Retina (tissue), 1 donor: ENCODE results near the gene PARD3.
"Not testable (repeated sequence)": the region's sequence is repeated elsewhere in the genome, so short reads cannot be mapped to it uniquely, and the experiment has no call there.

Experiments used
- DNase-seq: peaks from one replicate; pipeline ENCODE4 v3.0.0-alpha.2; 2016

PARD3 gene

DNA sequence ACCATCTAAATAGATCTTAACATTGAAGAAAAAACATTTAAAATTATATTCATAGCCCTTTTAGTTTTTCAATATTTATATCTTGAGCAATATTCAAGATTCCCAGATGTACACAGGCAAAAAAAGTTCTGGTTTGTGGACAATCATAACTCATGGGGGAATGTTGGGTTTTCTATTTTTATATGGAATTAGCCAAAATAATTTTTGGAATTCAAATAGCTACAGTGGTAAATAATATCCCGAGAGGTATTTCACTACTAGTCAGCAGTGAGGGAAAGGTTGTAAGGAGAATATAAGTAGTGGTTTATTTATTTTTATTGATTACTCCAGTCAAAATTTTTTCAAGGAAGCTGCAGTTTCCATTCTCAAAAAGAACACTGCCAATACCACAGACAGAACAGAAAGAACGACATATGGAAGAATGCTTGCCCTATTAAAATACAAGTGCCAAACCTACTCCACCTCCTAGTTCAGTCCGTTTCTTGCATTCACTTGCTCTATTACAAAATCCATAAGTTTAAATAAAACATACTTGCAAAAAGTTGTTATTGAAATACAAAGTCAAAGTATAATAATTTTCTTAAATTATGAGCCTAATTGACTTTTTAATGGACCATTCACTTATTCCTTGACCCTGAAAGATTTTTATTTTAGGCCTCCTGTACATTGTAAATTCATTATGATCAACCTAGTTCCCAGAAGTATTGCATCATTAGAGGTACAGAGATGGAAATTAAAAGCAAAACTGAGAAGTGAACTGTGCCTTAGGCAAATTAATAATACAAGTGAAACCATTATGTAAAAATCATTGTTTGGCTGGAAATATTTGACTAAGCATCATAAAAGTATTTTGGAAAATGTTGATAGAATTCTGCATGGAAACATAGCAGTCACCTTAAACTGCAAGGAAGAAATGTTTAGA lies 533.2 kb downstream of the PARD3 start:
- no peak for DNase-seq

GRCh38 chr10:34280599-34281374 lies 534.3 kb downstream of the PARD3 start:
- DNase-seq = no peak

GRCh38 chr10:34275626-34276130 lies 539.4 kb downstream of the PARD3 start:
- DNase-seq = no peak

DNA sequence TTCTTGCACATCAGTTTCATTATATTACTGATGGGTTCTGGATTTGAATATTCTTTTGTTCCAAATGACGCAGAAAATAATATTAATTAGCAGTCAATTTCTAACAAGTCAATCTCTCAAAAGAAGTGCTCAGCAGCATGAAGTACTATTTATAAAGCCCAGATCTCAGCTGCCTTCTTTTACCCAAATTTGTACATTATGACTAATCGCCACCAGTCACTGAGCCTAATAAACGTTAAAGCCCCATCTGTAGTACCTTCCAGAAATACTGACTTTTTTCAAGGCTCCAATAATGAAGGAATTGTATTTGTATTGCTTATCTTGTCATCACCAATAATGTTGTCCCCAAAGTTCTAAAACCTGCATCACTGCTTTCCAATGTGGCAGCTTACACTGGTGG lies 540.2 kb downstream of the PARD3 start:
- DNase-seq = no peak

DNA sequence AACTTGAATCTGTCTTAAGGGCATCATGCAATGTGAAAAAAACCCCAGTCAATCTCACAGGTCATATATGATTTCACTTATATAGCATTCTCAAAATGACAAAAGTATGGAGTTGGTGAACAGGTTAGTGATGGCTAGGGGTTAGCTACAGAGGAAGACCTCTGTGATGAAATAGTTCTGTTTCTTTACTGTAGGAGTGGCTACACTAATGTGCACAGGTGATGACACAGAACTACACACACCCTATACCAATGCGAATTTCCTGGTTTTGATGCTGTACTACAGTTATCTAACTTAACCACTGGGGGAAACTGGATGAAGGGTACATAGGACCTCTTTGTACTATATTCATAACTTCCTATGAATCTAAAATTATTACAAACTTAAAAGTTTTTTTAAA lies 541.8 kb downstream of the PARD3 start:
- DNase-seq = no peak

DNA sequence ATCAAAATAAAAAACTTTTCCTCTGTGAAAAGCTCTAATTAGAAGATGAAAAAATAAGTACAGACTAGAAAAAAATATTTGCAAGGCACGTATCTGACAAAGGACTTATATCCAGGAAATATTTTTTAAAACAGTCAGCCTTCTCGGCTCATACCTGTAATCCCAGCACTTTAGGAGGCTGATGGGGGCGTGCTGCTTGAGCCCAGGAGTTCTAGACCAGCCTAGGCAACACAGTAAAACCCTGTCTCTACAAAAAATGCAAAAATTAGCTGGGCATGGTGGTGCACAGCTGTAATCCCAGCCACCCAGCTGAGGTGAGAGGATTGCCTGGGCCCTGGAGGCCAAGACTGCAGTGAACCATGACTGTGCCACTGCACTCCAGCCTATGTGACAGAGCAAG lies 542.8 kb downstream of the PARD3 start:
- no peak for DNase-seq

DNA sequence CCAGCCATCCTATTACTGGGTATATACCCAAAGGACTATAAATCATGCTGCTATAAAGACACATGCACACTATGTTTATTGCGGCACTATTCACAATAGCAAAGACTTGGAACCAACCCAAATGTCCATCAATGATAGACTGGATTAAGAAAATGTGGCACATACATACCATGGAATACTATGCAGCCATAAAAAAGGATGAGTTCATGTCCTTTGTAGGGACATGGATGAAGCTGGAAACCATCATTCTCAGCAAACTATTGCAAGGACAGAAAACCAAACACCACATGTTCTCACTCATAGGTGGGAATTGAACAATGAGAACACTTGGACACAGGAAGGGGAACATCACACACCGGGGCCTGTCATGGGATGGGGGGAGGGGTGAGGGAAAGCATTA lies 546.7 kb downstream of the PARD3 start:
- not testable (repeated sequence) for DNase-seq

GRCh38 chr10:34262985-34263384 lies 552.1 kb downstream of the PARD3 start:
- DNase-seq = no peak

DNA sequence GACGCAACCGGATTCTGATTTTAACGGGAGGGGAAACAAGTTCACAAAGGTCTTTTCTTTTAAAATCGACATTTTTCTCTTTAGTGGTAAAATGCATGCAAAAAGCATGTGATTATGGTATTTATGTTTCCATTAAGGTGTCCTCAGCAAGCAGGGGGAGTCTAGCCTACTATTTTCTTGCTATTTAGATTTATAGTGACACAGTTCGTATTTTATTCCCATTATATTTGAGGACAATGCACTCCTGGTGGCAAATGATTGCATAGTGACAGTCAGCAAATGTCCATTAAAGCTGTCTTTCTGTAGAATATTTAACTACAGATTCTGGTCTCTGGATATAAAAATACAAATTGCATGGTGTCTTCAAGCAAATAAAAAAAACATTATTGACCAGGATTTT lies 554.2 kb downstream of the PARD3 start:
- DNase-seq = no peak

DNA sequence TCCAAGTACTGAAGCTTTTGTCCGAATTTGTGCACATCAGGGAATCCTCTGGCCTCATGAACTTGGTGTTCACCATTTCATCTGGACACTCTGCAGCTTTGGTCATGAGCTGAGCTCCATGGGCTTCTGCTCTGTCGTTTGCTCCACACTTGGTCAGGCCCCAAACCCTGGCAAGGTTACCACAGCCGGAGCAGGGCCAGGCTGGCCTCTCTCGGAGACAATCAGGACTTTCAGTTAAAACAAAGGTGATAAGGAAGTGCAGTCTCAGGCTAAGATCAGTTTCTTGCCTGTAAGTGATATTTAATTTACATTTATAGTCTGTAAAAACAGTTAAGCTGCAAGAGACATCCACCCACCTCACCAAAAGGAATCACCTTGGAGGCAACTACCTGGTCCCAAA lies 558.9 kb downstream of the PARD3 start:
- no peak for DNase-seq

DNA sequence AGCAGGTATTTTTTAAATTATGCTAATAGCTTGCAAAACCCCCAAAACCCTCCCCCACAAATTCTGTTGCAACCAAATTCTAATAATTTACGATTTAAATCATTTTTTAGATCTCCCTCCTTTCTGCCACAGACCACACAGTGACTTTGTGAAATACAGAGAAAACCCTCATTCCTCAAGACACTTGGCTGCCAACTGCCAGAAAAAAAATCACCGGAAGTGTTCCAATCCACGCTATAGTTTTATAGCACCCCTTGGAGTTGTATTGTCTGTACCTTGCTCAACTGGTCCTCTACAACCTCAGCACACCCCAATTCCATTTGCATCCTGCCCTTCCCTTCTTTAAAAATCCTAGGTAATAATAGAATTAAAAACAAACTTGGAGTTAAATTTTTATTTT lies 560.1 kb downstream of the PARD3 start:
- no peak for DNase-seq

GRCh38 chr10:34254596-34254995 lies 560.5 kb downstream of the PARD3 start:
- no peak for DNase-seq

DNA sequence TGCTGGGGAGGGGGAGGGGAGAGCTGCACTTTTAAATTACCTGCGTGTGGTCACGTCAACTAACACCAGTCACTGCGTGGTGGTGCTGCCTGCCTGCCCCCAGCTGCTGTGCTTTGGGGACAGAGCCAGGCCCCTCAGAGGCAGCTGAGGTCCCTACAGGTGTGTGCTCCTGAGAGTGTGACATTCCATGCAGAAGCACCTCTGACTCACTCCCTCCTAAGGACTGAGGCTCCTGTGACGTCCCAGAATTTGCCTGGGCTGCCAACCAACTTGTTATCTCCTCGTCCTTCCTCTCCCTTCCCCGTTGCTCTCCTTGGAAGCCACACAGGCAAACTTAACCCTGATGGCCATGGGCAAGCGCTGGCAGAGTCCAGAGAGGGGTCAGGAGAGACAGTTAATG lies 563.0 kb downstream of the PARD3 start:
- no peak for DNase-seq

- DNase-seq = no peak
Measured at GRCh38 chr10:34251177-34251576, 563.9 kb downstream of the PARD3 start.

- DNase-seq = no peak
Measured at GRCh38 chr10:34250722-34251121, 564.4 kb downstream of the PARD3 start.

DNA sequence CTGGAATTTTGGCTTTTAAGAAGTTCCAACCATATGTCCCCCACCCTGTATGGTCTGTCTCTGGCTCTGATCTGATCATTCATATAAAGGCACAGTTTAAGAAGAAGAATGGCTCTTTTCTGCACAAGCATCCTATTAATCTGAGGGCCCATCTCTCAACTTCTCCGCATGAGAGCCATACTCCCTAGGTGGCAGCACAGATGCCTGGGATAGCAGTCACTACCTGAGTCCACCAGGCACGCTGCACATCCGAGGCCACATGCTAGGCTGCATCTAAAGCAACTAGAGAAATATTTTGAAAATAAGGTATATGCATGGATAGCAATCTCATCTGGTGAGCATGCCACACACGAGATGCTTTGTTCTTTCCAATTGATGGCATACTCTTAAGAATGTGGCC lies 565.5 kb downstream of the PARD3 start:
- no peak for DNase-seq

- DNase-seq = no peak
Measured at GRCh38 chr10:34247560-34247959, 567.5 kb downstream of the PARD3 start.

DNA sequence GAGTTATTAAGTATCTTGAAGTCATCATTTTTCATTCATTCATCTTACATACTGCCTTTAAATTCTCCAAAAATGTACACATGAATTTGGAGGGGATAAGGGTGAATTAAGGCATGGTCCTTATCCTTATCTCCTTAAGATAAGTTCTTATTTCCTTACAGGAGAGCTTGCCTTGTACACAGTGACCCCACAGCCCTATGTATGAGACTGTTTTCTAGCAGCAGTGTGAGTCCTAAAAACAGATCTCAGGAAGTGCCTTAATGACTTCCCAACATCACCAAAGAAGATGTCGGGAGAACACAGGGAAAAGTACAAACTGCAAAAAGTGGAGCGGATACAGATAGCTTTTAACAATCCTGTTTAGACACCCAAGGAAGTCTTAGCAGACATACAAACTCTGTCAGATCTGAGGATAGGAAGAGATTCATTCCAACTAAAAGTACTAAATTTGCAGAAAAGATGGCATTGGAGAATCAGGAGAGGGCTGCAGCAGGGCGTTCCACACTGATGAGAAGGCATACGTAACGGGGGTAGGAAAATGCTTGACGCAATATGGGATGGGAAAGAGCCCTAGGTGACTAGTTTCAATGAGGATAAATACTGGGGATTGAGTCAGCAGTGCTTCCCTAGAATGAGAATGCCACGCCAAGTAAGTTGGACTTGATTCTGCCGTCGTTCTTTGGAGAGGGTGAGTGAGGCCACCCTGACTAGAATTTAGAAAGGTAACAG lies 570.2 kb downstream of the PARD3 start:
- DNase-seq = no peak

DNA sequence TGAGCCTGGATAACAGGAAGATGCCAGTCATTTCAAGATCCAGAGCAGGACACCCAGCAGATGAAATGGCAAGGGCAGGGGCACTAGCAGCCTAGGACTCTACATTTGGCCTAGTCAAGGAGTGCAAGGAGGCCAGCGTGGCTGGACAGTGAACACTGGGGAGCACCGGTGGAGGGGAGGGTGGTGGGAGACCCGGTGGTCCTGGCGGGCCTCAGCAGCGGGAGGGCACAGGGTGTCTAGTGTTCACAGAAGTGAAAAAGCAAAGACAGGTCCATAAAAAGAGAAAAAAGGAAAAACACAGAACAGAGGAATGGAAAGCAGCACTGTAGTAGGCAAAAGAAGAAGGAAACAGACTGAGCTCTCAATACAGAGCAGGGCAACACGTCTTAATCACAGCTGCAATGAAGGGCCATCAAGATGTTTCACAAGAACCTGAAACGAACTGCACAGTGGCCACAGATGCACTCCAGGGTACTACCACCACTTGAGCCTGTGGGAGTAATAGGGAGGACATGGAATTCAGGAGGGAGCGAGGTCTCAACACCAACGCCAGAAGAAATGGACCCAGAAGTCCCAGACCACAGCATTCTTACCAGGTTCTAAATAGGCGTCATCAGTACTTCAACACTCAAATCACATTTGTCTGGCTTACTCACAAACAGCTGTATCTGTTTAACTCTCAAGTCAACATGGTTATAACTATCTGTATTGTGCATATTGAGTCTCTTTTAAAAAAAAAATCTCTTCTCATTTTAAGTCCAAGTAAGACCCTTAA lies 573.7 kb downstream of the PARD3 start:
- DNase-seq = no peak

DNA sequence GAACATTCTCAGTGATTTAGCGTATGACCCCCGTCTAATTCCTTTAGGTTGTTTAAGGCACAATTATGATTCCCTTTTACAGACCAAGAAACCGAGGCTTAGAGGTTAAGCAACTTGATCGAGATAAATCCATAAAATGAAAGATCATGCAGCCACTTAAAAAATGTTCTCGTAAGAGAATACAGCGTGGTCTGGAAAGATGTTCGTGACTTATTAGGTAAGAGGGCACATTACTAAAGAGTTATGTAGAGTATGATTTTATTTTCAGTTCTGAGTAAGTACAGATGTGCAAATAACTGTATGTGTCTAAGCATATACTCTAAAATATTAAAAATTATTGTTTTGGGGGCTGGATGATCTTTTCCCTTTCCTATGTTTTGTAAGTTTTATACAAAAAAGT lies 575.1 kb downstream of the PARD3 start:
- DNase-seq = no peak

GRCh38 chr10:34237898-34238455 lies 577.1 kb downstream of the PARD3 start:
- no peak for DNase-seq

GRCh38 chr10:34236931-34237330 lies 578.2 kb downstream of the PARD3 start:
- DNase-seq = no peak
